ENCODE measurements around the gene HDAC4. TPM values are rescaled to one million over a fixed set of nuclear protein-coding genes. Genes with fewer than 3 reads are reported as not detected.

HDAC4 gene
- total and polyA plus RNA-seq, 2 of the 8 experiments (the other 6 are each of a cell fraction or from before 2014, with no cell fraction given), result 15.4 to 31.5 TPM

- TF ChIP-seq CHD7 (IDR thresholded peaks at IDR 0.05; ENCODE audit: insufficient replicate concordance, low read length) (no peak), TCF12 (IDR thresholded peaks at IDR 0.05; ENCODE audit: low read depth, low read length) (no peak)
These were observed 204.8 kb downstream of the HDAC4 start (continued) for GRCh38 chr2:239195992-239196391.

Data from H1 (cell line).